ENCODE data around the gene CIROP. TPM values are rescaled to one million over a fixed set of nuclear protein-coding genes. Genes with fewer than 3 reads are reported as not detected.
A peak's percentile ranks its signal among the peaks of the same experiment; 100 is the strongest.

The CIROP gene, protein sequence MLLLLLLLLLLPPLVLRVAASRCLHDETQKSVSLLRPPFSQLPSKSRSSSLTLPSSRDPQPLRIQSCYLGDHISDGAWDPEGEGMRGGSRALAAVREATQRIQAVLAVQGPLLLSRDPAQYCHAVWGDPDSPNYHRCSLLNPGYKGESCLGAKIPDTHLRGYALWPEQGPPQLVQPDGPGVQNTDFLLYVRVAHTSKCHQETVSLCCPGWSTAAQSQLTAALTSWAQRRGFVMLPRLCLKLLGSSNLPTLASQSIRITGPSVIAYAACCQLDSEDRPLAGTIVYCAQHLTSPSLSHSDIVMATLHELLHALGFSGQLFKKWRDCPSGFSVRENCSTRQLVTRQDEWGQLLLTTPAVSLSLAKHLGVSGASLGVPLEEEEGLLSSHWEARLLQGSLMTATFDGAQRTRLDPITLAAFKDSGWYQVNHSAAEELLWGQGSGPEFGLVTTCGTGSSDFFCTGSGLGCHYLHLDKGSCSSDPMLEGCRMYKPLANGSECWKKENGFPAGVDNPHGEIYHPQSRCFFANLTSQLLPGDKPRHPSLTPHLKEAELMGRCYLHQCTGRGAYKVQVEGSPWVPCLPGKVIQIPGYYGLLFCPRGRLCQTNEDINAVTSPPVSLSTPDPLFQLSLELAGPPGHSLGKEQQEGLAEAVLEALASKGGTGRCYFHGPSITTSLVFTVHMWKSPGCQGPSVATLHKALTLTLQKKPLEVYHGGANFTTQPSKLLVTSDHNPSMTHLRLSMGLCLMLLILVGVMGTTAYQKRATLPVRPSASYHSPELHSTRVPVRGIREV
- total RNA-seq (under 1 TPM; 0.10 to 0.61 TPM), polyA plus RNA-seq (ENCODE audit: insufficient read length in 2 of 2) (under 1 TPM; 0.06 to 0.10 TPM)
- long read RNA-seq, donor 1 = 0 reads
- long read RNA-seq, donor 2 = 0 reads
- long read RNA-seq, donor 3 = 0 reads
- long read RNA-seq, donor 4 = 0 reads

DNA sequence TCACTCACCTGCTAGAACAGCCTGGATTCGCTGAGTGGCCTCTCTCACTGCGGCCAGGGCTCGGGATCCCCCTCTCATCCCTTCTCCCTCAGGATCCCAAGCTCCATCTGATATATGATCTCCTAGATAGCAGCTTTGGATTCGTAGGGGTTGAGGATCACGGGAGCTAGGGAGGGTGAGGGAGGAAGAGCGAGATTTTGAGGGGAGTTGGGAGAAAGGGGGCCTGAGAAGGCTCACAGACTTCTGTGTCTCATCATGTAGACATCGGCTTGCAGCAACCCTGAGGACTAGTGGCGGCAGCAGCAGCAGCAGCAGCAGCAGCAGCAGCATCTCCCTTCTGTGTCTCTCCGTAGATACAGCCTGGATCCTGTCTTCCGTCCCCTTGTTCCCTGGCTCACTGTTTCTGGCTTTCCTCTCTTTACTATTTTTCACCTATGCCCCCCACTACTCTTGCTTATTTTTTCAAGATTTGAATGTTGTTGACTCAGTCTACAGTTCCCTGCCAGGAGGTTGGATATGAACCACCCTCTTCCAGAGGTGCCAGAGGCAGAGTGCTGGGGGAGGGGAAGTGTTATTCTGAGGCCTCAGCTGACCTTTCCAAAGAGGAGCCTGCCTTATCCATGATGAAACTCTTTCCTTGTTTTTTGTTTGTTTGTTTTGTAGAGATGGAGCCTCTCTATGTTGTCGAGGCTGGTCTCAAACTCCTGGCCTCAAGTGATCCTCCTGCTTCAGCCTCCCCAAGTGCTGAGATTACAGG is at the start of gene CIROP:
TSS of gene CIROP (minus strand) at position 399 of the 757 bp plus-strand sequence. CDS start at position 330, 69 bp downstream.
- H3K4me1 ChIP-seq (ENCODE audit: control insufficient read depth, insufficient read depth, low read length) = peaks cover 3% of the 10 kb centered on the region
- no peaks in the 10 kb centered on the region for H3K36me3 ChIP-seq (ENCODE audit: control insufficient read depth, insufficient read depth, low read length)
- no peak within 1 kb of the TSS for H3K4me3 ChIP-seq (ENCODE audit: low read depth, low read length)
- H3K9me3 ChIP-seq (ENCODE audit: control insufficient read depth, insufficient read depth, low read length) = no peaks in the 10 kb centered on the region
- no peak within 1 kb of the TSS for H3K27ac ChIP-seq (ENCODE audit: low read depth, low read length)
- WGBS (ENCODE audit: insufficient coverage) = 33% methylated on average over 7 of the region's 11 CpGs
- peaks cover 3% of the 10 kb centered on the region for H3K27me3 ChIP-seq (ENCODE audit: control insufficient read depth, insufficient read depth, low read length)
- DNase-seq (ENCODE audit: low read depth in 4 of 6, low spot score in 6 of 6) = peak in 1 of 6 donors; percentile 20

DNA sequence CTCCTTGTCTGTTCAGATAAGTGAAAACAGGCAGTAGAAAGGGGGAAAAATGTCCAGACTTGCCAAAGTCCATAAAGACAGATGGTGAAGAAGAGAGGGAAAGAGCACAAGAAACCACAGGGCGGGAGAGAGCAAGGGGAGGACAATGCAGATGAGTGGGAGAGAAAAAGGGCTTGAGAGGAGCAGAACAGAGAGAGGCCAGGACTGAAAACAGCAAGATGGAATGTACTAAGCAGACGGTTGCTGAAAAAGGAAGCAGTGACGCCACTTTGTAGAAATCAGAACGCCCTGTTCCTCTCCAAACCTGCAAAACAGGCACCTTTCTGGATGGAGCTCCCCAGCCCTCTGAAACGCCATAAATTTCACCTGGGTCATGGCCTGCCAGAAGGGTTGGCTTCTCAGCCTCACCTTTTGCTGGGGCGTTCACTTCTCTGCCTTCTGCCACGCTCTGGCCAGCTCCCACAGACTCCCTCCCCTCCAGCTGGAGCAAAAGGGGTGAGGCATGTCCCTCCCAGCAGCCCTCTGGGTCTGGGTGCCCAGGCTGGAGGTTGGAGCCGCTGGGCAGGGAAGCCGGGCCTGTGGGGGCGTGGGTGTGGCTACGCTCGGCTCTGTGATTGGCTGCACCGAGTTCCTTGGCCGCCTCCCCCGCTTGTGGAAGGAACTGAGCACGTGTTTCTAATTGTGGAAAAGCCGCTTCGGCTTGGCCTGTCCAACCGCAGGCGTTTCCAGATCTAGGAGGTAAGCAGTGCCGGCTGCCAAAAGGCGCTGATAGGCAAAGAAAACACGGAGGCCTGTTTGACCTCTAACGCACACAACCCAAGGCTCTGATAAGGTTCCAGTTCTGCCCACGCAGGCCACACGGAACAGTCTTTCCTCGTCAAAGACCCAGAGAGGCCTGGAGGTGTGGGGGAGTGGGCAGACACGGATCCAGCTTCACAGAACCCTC is 49.3 kb upstream of the CIROP start:
- 68% methylated on average over 24 of the region's 28 CpGs for WGBS (ENCODE audit: insufficient coverage)
- H3K4me3 ChIP-seq (ENCODE audit: low read depth, low read length) = no peak overlapping the region
- no peaks in the 10 kb centered on the region for H3K27me3 ChIP-seq (ENCODE audit: control insufficient read depth, insufficient read depth, low read length)
- peak overlapping the region; percentile 89 for H3K27ac ChIP-seq (ENCODE audit: low read depth, low read length)
- no peaks in the 10 kb centered on the region for H3K9me3 ChIP-seq (ENCODE audit: control insufficient read depth, insufficient read depth, low read length)
- DNase-seq (ENCODE audit: low read depth in 4 of 6, low spot score in 6 of 6) = peak in 1 of 6 donors; percentile 56
- H3K4me1 ChIP-seq (ENCODE audit: control insufficient read depth, insufficient read depth, low read length) = peaks cover 14% of the 10 kb centered on the region
- peaks cover 4% of the 10 kb centered on the region for H3K36me3 ChIP-seq (ENCODE audit: control insufficient read depth, insufficient read depth, low read length)

GRCh38 chr14:23151342-23151741 is 46.6 kb upstream of the CIROP start:
- H3K27me3 ChIP-seq (ENCODE audit: control insufficient read depth, insufficient read depth, low read length) = no peaks in the 10 kb centered on the region
- H3K9me3 ChIP-seq (ENCODE audit: control insufficient read depth, insufficient read depth, low read length) = no peaks in the 10 kb centered on the region
- H3K4me3 ChIP-seq (ENCODE audit: low read depth, low read length) = no peak overlapping the region
- no peak overlapping the region for H3K27ac ChIP-seq (ENCODE audit: low read depth, low read length)
- no peak for DNase-seq (ENCODE audit: low read depth in 4 of 6, low spot score in 6 of 6)
- no CpG with 5 or more reads among the region's 2 CpGs for WGBS (ENCODE audit: insufficient coverage)
- peaks cover 4% of the 10 kb centered on the region for H3K36me3 ChIP-seq (ENCODE audit: control insufficient read depth, insufficient read depth, low read length)
- H3K4me1 ChIP-seq (ENCODE audit: control insufficient read depth, insufficient read depth, low read length) = peaks cover 14% of the 10 kb centered on the region

- Histone ChIP-seq H3K27ac (ENCODE audit: low read depth, low read length) (no peak overlapping the region), H3K4me3 (ENCODE audit: low read depth, low read length) (no peak overlapping the region), H3K27me3 (ENCODE audit: control insufficient read depth, insufficient read depth, low read length) (no peaks in the 10 kb centered on the region), H3K4me1 (ENCODE audit: control insufficient read depth, insufficient read depth, low read length) (peaks cover 8% of the 10 kb centered on the region), H3K9me3 (ENCODE audit: control insufficient read depth, insufficient read depth, low read length) (no peaks in the 10 kb centered on the region), H3K36me3 (ENCODE audit: control insufficient read depth, insufficient read depth, low read length) (peaks cover 4% of the 10 kb centered on the region)
- no peak for DNase-seq (ENCODE audit: low read depth in 4 of 6, low spot score in 6 of 6)
Observed at GRCh38 chr14:23149745-23150144, 45.0 kb upstream of the CIROP start.

DNA sequence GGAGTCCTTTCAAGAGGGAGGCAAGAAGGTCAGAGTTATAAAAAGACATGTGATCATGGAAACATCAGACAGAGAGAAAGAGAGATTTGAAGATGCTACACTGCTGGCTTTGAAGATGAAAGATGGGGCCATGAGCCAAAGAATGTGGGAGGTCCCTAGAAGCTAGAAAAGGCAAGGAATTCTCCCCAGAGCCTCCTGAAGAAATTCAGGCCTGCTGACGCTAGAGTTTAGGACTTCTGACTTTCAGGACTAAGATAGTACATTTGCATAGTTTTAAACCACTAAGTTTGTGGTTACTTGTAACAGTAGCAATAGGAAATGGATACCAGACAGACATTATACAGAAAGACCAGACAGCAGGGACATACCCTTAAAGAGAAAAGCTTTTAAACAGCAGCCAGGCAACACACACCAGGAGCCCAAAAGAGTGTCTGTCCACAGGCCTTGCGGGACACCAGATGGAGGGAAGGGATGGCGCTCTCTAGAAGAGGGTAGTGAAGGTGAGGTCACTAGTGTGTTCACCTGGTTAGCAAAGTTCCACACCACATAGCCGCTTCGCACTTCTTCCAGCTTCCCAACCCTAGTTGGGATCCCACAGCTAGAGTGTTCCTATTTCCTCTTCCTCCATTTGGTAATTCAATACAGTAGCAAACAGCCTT is 43.9 kb upstream of the CIROP start:
- 67% methylated on average over 1 of the region's 5 CpGs for WGBS (ENCODE audit: insufficient coverage)
- Histone ChIP-seq H3K27me3 (ENCODE audit: control insufficient read depth, insufficient read depth, low read length) (no peaks in the 10 kb centered on the region), H3K9me3 (ENCODE audit: control insufficient read depth, insufficient read depth, low read length) (no peaks in the 10 kb centered on the region), H3K27ac (ENCODE audit: low read depth, low read length) (no peak overlapping the region), H3K36me3 (ENCODE audit: control insufficient read depth, insufficient read depth, low read length) (peaks cover 4% of the 10 kb centered on the region), H3K4me1 (ENCODE audit: control insufficient read depth, insufficient read depth, low read length) (no peaks in the 10 kb centered on the region), H3K4me3 (ENCODE audit: low read depth, low read length) (no peak overlapping the region)
- DNase-seq (ENCODE audit: low read depth in 4 of 6, low spot score in 6 of 6) = no peak

GRCh38 chr14:23147676-23148075 is 42.9 kb upstream of the CIROP start:
- DNase-seq (ENCODE audit: low read depth in 4 of 6, low spot score in 6 of 6) = peak in 2 of 6 donors; percentile 28 to 42
- H3K9me3 ChIP-seq (ENCODE audit: control insufficient read depth, insufficient read depth, low read length) = no peaks in the 10 kb centered on the region

DNA sequence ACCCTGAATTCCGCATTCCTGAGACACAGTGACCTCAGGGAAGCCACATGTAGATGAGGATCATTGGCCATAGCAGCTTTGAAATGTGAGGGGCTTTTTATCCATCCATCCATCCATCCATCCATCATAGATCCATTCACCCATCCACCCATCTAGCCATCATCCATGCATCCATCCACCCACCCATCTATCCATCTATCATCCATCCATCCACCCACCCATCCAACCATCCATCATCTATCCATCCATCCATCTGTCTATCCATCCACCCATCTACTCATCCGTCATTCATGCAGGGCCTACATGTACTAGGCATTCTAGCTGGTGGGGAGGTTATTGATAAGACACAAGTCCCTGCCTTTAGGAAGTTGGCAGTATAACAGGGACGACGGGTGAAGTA is 42.2 kb upstream of the CIROP start:
- no peaks in the 10 kb centered on the region for H3K4me1 ChIP-seq (ENCODE audit: control insufficient read depth, insufficient read depth, low read length)
- no peaks in the 10 kb centered on the region for H3K9me3 ChIP-seq (ENCODE audit: control insufficient read depth, insufficient read depth, low read length)
- H3K27ac ChIP-seq (ENCODE audit: low read depth, low read length) = no peak overlapping the region
- DNase-seq (ENCODE audit: low read depth in 4 of 6, low spot score in 6 of 6) = no peak
- no peaks in the 10 kb centered on the region for H3K27me3 ChIP-seq (ENCODE audit: control insufficient read depth, insufficient read depth, low read length)
- H3K36me3 ChIP-seq (ENCODE audit: control insufficient read depth, insufficient read depth, low read length) = peaks cover 4% of the 10 kb centered on the region
- WGBS (ENCODE audit: insufficient coverage) = 93% methylated on average over 2 of the region's 4 CpGs
- no peak overlapping the region for H3K4me3 ChIP-seq (ENCODE audit: low read depth, low read length)

More at GRCh38 chr14:23147676-23148075, 42.9 kb upstream of the CIROP start:
- Histone ChIP-seq H3K27ac (ENCODE audit: low read depth, low read length) (no peak overlapping the region), H3K27me3 (ENCODE audit: control insufficient read depth, insufficient read depth, low read length) (no peaks in the 10 kb centered on the region), H3K4me1 (ENCODE audit: control insufficient read depth, insufficient read depth, low read length) (no peaks in the 10 kb centered on the region), H3K4me3 (ENCODE audit: low read depth, low read length) (no peak overlapping the region), H3K36me3 (ENCODE audit: control insufficient read depth, insufficient read depth, low read length) (peaks cover 4% of the 10 kb centered on the region)
- WGBS (ENCODE audit: insufficient coverage) = 38% methylated on average over 1 of the region's 1 CpG

DNA sequence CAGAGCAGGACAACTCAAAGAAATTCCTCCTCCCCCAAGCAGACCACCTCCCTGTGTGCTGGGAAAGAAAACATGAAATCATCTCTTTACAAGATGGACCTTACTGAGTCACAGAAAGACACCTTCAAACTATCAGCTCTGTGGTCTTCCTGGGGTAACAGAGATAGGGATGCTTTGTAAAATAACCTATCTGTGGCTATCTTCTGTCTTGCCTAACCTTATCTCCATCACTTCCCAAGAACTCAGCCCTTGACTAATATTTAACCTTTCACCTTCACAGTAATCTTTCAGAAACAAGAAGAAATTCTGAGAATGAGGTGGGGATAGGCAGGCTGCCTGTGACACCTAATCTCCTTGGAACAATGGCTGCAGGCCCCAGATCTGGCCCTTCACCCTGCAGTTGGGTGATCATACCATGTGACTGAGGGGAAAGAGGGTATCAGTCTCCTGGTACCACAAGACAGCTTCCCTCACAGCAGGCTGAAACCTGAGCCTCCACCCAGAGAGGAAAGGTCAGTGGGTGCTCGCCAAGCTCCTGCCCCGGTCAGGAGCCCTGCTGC is 41.6 kb upstream of the CIROP start:
- H3K9me3 ChIP-seq (ENCODE audit: control insufficient read depth, insufficient read depth, low read length) = no peaks in the 10 kb centered on the region
- 53% methylated on average over 2 of the region's 2 CpGs for WGBS (ENCODE audit: insufficient coverage)
- H3K27ac ChIP-seq (ENCODE audit: low read depth, low read length) = no peak overlapping the region
- H3K4me1 ChIP-seq (ENCODE audit: control insufficient read depth, insufficient read depth, low read length) = no peaks in the 10 kb centered on the region
- H3K36me3 ChIP-seq (ENCODE audit: control insufficient read depth, insufficient read depth, low read length) = peaks cover 4% of the 10 kb centered on the region
- H3K27me3 ChIP-seq (ENCODE audit: control insufficient read depth, insufficient read depth, low read length) = no peaks in the 10 kb centered on the region
- no peak for DNase-seq (ENCODE audit: low read depth in 4 of 6, low spot score in 6 of 6)
- no peak overlapping the region for H3K4me3 ChIP-seq (ENCODE audit: low read depth, low read length)

Measured in spinal cord (tissue), 10 donors.